Measurements from ENCODE around the gene EDDM3A. TPM values are rescaled to one million over a fixed set of nuclear protein-coding genes. Genes with fewer than 3 reads are reported as not detected.

Gene EDDM3A, protein sequence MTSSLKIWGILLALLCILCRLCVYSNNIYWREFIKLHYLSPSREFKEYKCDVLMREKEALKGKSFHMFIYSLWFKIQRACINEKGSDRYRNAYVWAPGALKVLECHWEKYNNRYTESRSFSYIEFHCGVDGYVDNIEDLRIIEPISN
- polyA plus RNA-seq (not detected in 2 replicates), polyA minus RNA-seq (not detected in 2 replicates)

- Histone ChIP-seq H2AFZ (ENCODE audit: low read depth, low read length) (no peak within 1 kb of the TSS), H3K36me3 (ENCODE audit: insufficient read depth, low read length) (no peaks in the 10 kb centered on the region), H3K79me2 (replicated peaks; ENCODE audit: insufficient read depth, low read length) (no peaks in the 10 kb centered on the region), H3K4me3 (ENCODE audit: low read length) (no peak within 1 kb of the TSS), H3K4me2 (ENCODE audit: low read length) (no peak within 1 kb of the TSS), H4K20me1 (ENCODE audit: insufficient read depth) (no peaks in the 10 kb centered on the region), H3F3A (ENCODE audit: insufficient read depth, low read length, poor library complexity, severe bottlenecking) (no peaks in the 10 kb centered on the region), H3K27me3 (ENCODE audit: insufficient read depth, low read depth, low read length) (no peaks in the 10 kb centered on the region), H3K9me3 (ENCODE audit: low read length) (no peaks in the 10 kb centered on the region), H3K9me2 (ENCODE audit: insufficient read depth, low read length) (no peaks in the 10 kb centered on the region), H3K27ac (ENCODE audit: low read length) (no peak within 1 kb of the TSS), H3K9ac (ENCODE audit: low read length) (no peak within 1 kb of the TSS)
- TF ChIP-seq MXI1 (conservative IDR thresholded peaks at IDR 0.05; ENCODE audit: poor library complexity, severe bottlenecking): no peak
- TF ChIP-seq, protein P1, sequence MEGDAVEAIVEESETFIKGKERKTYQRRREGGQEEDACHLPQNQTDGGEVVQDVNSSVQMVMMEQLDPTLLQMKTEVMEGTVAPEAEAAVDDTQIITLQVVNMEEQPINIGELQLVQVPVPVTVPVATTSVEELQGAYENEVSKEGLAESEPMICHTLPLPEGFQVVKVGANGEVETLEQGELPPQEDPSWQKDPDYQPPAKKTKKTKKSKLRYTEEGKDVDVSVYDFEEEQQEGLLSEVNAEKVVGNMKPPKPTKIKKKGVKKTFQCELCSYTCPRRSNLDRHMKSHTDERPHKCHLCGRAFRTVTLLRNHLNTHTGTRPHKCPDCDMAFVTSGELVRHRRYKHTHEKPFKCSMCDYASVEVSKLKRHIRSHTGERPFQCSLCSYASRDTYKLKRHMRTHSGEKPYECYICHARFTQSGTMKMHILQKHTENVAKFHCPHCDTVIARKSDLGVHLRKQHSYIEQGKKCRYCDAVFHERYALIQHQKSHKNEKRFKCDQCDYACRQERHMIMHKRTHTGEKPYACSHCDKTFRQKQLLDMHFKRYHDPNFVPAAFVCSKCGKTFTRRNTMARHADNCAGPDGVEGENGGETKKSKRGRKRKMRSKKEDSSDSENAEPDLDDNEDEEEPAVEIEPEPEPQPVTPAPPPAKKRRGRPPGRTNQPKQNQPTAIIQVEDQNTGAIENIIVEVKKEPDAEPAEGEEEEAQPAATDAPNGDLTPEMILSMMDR (IDR thresholded peaks at IDR 0.05; ENCODE audit: poor library complexity, severe bottlenecking): no peak
- TF ChIP-seq RAD21 (conservative IDR thresholded peaks at IDR 0.05): no peak
- TF ChIP-seq, protein P2, sequence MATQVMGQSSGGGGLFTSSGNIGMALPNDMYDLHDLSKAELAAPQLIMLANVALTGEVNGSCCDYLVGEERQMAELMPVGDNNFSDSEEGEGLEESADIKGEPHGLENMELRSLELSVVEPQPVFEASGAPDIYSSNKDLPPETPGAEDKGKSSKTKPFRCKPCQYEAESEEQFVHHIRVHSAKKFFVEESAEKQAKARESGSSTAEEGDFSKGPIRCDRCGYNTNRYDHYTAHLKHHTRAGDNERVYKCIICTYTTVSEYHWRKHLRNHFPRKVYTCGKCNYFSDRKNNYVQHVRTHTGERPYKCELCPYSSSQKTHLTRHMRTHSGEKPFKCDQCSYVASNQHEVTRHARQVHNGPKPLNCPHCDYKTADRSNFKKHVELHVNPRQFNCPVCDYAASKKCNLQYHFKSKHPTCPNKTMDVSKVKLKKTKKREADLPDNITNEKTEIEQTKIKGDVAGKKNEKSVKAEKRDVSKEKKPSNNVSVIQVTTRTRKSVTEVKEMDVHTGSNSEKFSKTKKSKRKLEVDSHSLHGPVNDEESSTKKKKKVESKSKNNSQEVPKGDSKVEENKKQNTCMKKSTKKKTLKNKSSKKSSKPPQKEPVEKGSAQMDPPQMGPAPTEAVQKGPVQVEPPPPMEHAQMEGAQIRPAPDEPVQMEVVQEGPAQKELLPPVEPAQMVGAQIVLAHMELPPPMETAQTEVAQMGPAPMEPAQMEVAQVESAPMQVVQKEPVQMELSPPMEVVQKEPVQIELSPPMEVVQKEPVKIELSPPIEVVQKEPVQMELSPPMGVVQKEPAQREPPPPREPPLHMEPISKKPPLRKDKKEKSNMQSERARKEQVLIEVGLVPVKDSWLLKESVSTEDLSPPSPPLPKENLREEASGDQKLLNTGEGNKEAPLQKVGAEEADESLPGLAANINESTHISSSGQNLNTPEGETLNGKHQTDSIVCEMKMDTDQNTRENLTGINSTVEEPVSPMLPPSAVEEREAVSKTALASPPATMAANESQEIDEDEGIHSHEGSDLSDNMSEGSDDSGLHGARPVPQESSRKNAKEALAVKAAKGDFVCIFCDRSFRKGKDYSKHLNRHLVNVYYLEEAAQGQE (IDR thresholded peaks at IDR 0.05; ENCODE audit: borderline replicate concordance): no peak
- no peak for TF ChIP-seq SMC3 (conservative IDR thresholded peaks at IDR 0.05; ENCODE audit: poor library complexity)
- no peak for TF ChIP-seq EZH2 (IDR thresholded peaks at IDR 0.05; ENCODE audit: borderline replicate concordance, insufficient read depth, low read length, poor library complexity, severe bottlenecking)
- no peak for TF ChIP-seq TAF1 (IDR thresholded peaks at IDR 0.05; ENCODE audit: low read depth)
- no peak for TF ChIP-seq POLR2AphosphoS5 (IDR thresholded peaks at IDR 0.05)
- no peak for TF ChIP-seq EP300 (conservative IDR thresholded peaks at IDR 0.05; ENCODE audit: poor library complexity, severe bottlenecking)
These were observed at the start of gene EDDM3A for GRCh38 chr14:20745571-20746358. Gene EDDM3A, plus strand, starts transcription at chr14:20745887. Its CDS starts 1,694 bp downstream, at chr14:20747581.

GRCh38 chr14:20696764-20697163 lies 48.9 kb upstream of the EDDM3A start:
- H3K9ac ChIP-seq (ENCODE audit: low read length): no peak overlapping the region
- H3K36me3 ChIP-seq (ENCODE audit: insufficient read depth, low read length): no peaks in the 10 kb centered on the region
- no peaks in the 10 kb centered on the region for H3K9me2 ChIP-seq (ENCODE audit: insufficient read depth, low read length)
- no peak for TF ChIP-seq MXI1 (conservative IDR thresholded peaks at IDR 0.05; ENCODE audit: poor library complexity, severe bottlenecking)
- TF ChIP-seq EP300 (conservative IDR thresholded peaks at IDR 0.05; ENCODE audit: poor library complexity, severe bottlenecking): no peak
- no peak for TF ChIP-seq EZH2 (IDR thresholded peaks at IDR 0.05; ENCODE audit: borderline replicate concordance, insufficient read depth, low read length, poor library complexity, severe bottlenecking)
- TF ChIP-seq POLR2AphosphoS5 (IDR thresholded peaks at IDR 0.05): no peak
- TF ChIP-seq, protein P2 (IDR thresholded peaks at IDR 0.05; ENCODE audit: borderline replicate concordance): no peak
- no peak overlapping the region for H2AFZ ChIP-seq (ENCODE audit: low read depth, low read length)
- H3K79me2 ChIP-seq (replicated peaks; ENCODE audit: insufficient read depth, low read length): no peaks in the 10 kb centered on the region
- no peak overlapping the region for H3K4me3 ChIP-seq (ENCODE audit: low read length)
- no peaks in the 10 kb centered on the region for H3K27me3 ChIP-seq (ENCODE audit: insufficient read depth, low read depth, low read length)
- H3K4me2 ChIP-seq (ENCODE audit: low read length): no peak overlapping the region
- H3K27ac ChIP-seq (ENCODE audit: low read length): no peak overlapping the region
- no peaks in the 10 kb centered on the region for H3F3A ChIP-seq (ENCODE audit: insufficient read depth, low read length, poor library complexity, severe bottlenecking)
- H4K20me1 ChIP-seq (ENCODE audit: insufficient read depth): no peaks in the 10 kb centered on the region
- H3K9me3 ChIP-seq (ENCODE audit: low read length): no peaks in the 10 kb centered on the region
